ENCODE results near the gene TTC7B. TPM values are rescaled to one million over a fixed set of nuclear protein-coding genes. Genes with fewer than 3 reads are reported as not detected.

TTC7B gene
- total and polyA plus RNA-seq, 2 of the 8 experiments (the other 6 are each of a cell fraction or from before 2014, with no cell fraction given): 23.7 to 34.0 TPM

DNA sequence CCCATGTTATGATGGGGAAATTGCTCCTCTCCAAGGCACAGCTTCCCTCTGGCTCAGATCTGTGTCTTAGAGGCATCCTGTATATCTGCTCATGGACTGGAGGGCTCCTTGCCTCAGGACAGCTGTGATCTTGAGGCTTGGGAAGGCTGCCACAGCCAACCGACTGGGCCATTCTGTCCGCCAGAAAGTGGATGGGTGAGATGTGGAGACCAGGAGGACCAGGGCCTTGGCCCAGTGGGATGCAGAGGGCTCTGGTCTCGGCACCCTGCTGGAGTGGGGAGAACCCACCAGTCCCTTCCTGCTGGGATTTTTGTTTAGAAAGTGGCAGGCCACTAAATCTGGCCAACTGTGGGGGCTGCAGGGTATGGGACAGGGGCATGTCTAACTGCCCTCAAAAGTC, 270.8 kb downstream of the TTC7B start:
- no peak overlapping the region for H2BK12ac ChIP-seq (ENCODE audit: low read depth, low read length)
- 96% methylated on average over 3 of the region's 3 CpGs; no CpG with 5 or more reads in 1 of the 2 experiments for WGBS, 2 experiments (ENCODE audit: extremely low coverage in 1 of 2, insufficient coverage in 1 of 2, insufficient read length in 1 of 2, insufficient replicate concordance in 2 of 2, low coverage in 1 of 2, low lambda C conversion rate in 2 of 2, missing lambda C conversion rate in 1 of 2)
- H2BK15ac ChIP-seq (ENCODE audit: low read length): no peak overlapping the region
- no peak overlapping the region for H2AK5ac ChIP-seq (ENCODE audit: low read depth, low read length)
- H3K79me1 ChIP-seq (ENCODE audit: low read depth, low read length): no peaks in the 10 kb centered on the region
- H4K5ac ChIP-seq (ENCODE audit: insufficient read length, low read depth, low read length): no peak overlapping the region
- no peaks in the 10 kb centered on the region for H3K79me2 ChIP-seq (ENCODE audit: control insufficient read depth in 1 of 2, insufficient read depth in 2 of 2, low read length in 2 of 2)
- H3K9ac ChIP-seq (replicated peaks in 1 of 4; ENCODE audit: extremely low read depth in 1 of 4, low read depth in 3 of 4, low read length in 3 of 4): no peak overlapping the region
- H3K56ac ChIP-seq (replicated peaks; ENCODE audit: insufficient read length, low read depth, low read length): no peak overlapping the region
- H3K27me3 ChIP-seq (replicated peaks in 1 of 4; ENCODE audit: control insufficient read depth in 3 of 4, extremely low read depth in 1 of 4, insufficient read depth in 3 of 4, low read length in 3 of 4): no peaks in the 10 kb centered on the region
- no peak overlapping the region for H3K14ac ChIP-seq (ENCODE audit: insufficient read length)
- no peak overlapping the region for H4K8ac ChIP-seq (ENCODE audit: extremely low read depth, insufficient read depth, low read length)
- no peak overlapping the region for H4K91ac ChIP-seq (replicated peaks; ENCODE audit: insufficient read length, low read length)
- no peak overlapping the region for H3K27ac ChIP-seq (ENCODE audit: low read depth, low read length)
- FAIRE-seq (no peak), DNase-seq (ENCODE audit: low read depth in 1 of 2, low spot score in 2 of 2) (no peak)
- no peak overlapping the region for H3K4ac ChIP-seq (replicated peaks; ENCODE audit: insufficient read length, low read depth, low read length)
- no peak overlapping the region for H3K18ac ChIP-seq (ENCODE audit: extremely low read depth, low read length)
- TF ChIP-seq, protein P1, sequence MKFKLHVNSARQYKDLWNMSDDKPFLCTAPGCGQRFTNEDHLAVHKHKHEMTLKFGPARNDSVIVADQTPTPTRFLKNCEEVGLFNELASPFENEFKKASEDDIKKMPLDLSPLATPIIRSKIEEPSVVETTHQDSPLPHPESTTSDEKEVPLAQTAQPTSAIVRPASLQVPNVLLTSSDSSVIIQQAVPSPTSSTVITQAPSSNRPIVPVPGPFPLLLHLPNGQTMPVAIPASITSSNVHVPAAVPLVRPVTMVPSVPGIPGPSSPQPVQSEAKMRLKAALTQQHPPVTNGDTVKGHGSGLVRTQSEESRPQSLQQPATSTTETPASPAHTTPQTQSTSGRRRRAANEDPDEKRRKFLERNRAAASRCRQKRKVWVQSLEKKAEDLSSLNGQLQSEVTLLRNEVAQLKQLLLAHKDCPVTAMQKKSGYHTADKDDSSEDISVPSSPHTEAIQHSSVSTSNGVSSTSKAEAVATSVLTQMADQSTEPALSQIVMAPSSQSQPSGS (IDR thresholded peaks at IDR 0.05; ENCODE audit: low read length): no peak
- TF ChIP-seq ZNF274 (IDR thresholded peaks at IDR 0.05; ENCODE audit: borderline replicate concordance, extremely low read depth, low read length) (no peak), SP1 (IDR thresholded peaks at IDR 0.05; ENCODE audit: low read depth, low read length) (no peak), JUN (IDR thresholded peaks at IDR 0.05; ENCODE audit: low read depth, low read length) (no peak), SIN3A (conservative IDR thresholded peaks at IDR 0.05 in 1 of 2, IDR thresholded peaks at IDR 0.05 in 1 of 2; ENCODE audit: low read depth in 1 of 2, low read length in 2 of 2) (no peak)
- TF ChIP-seq, protein P2, sequence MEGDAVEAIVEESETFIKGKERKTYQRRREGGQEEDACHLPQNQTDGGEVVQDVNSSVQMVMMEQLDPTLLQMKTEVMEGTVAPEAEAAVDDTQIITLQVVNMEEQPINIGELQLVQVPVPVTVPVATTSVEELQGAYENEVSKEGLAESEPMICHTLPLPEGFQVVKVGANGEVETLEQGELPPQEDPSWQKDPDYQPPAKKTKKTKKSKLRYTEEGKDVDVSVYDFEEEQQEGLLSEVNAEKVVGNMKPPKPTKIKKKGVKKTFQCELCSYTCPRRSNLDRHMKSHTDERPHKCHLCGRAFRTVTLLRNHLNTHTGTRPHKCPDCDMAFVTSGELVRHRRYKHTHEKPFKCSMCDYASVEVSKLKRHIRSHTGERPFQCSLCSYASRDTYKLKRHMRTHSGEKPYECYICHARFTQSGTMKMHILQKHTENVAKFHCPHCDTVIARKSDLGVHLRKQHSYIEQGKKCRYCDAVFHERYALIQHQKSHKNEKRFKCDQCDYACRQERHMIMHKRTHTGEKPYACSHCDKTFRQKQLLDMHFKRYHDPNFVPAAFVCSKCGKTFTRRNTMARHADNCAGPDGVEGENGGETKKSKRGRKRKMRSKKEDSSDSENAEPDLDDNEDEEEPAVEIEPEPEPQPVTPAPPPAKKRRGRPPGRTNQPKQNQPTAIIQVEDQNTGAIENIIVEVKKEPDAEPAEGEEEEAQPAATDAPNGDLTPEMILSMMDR (IDR thresholded peaks at IDR 0.05; ENCODE audit: control extremely low read depth in 1 of 3, insufficient read depth in 1 of 3, low read depth in 1 of 3, low read length in 3 of 3): no peak
- H3K4me2 ChIP-seq (ENCODE audit: insufficient read depth in 1 of 2, low read depth in 2 of 2, low read length in 2 of 2): no peak overlapping the region
- no peak overlapping the region for H2AFZ ChIP-seq (ENCODE audit: low read length)
- no peaks in the 10 kb centered on the region for H3K23me2 ChIP-seq (ENCODE audit: low read depth, low read length)
- ChIA-PET CTCF (ENCODE audit: partially characterized antibody) (interaction anchor here (0.9 to 2.8 kb wide), 8 partner anchors 8 to 212 kb away, joined by 3 to 9 read pairs (median 4); no protein-coding TSS in a partner anchor), POLR2A (ENCODE audit: partially characterized antibody) (no interaction called here)
- no peaks in the 10 kb centered on the region for H3K36me3 ChIP-seq (ENCODE audit: control insufficient read depth in 2 of 4, insufficient read depth in 4 of 4, low read length in 3 of 4)
- H4K20me1 ChIP-seq (replicated peaks in 1 of 2; ENCODE audit: control insufficient read depth in 1 of 2, insufficient read depth in 2 of 2, low read length in 2 of 2): no peaks in the 10 kb centered on the region
- no peak overlapping the region for H2BK120ac ChIP-seq (replicated peaks; ENCODE audit: low read depth, low read length)
- no peak overlapping the region for H2BK20ac ChIP-seq (ENCODE audit: low read length)
- H3K23ac ChIP-seq (ENCODE audit: insufficient read length): no peak overlapping the region
- H3K9me3 ChIP-seq (ENCODE audit: insufficient read depth in 2 of 2, low read depth in 1 of 2, low read length in 1 of 2): peaks cover 0 to 4% of the 10 kb centered on the region in 2 experiments; a peak in 1 of 4 replicates
- peaks cover 0 to 10% (median 5%) of the 10 kb centered on the region in 4 experiments; a peak in 5 of 7 replicates for H3K4me1 ChIP-seq (replicated peaks in 1 of 4; ENCODE audit: control insufficient read depth in 3 of 4, insufficient read depth in 4 of 4, low read length in 3 of 4)
- H2BK5ac ChIP-seq (ENCODE audit: low read depth, low read length): no peak overlapping the region
- no peak overlapping the region for H3K4me3 ChIP-seq (ENCODE audit: extremely low read depth in 1 of 4, insufficient read depth in 2 of 4, low read depth in 3 of 4, low read length in 4 of 4)
